Activated CD4-positive, alpha-beta T cell treated with anti-CD3 and anti-CD28 coated beads, Interleukin-2, amount 10 ng/mL, durations not matched to agents 24 days and 14 days (primary cell): ENCODE results near the gene ZCCHC8. TPM values are rescaled to one million over a fixed set of nuclear protein-coding genes. Genes with fewer than 3 reads are reported as not detected.
"Not testable (repeated sequence)": the region's sequence is repeated elsewhere in the genome, so short reads cannot be mapped to it uniquely, and the experiment has no call there.

Source experiments
- DNase-seq: peaks from one replicate; pipeline ENCODE4 v3.0.0; 2022
- H3K27ac Mint-ChIP-seq: one replicate; pipeline ENCODE4 v1.8.0; 2022; ENCODE audit warnings: mild to moderate bottlenecking, mixed read lengths
- H3K27me3 Mint-ChIP-seq: one replicate; pipeline ENCODE4 v1.8.0; 2022; ENCODE audit warnings: mixed read lengths
- H3K36me3 Mint-ChIP-seq: one replicate; pipeline ENCODE4 v1.8.0; 2022; ENCODE audit warnings: low read depth, mild to moderate bottlenecking, mixed read lengths
- H3K4me1 Mint-ChIP-seq: one replicate; pipeline ENCODE4 v1.8.0; 2021; ENCODE audit warnings: mixed read lengths
- H3K4me3 Mint-ChIP-seq: one replicate; pipeline ENCODE4 v1.8.0; 2022; ENCODE audit warnings: mild to moderate bottlenecking, moderate library complexity, mixed read lengths
- H3K9me3 Mint-ChIP-seq: one replicate; pipeline ENCODE4 v1.8.0; 2021; ENCODE audit warnings: mixed read lengths
- intact Hi-C: fragments of 100-400 bp; cut with micrococcal nuclease; formaldehyde crosslinking; loops from one replicate; pipeline ENCODE4 v1.15.1; 2023
- total RNA-seq: library from RNA; stranded (reverse); gene quantifications from 2 replicates; pipeline ENCODE4 v1.2.3, GENCODE V29; 2022

The ZCCHC8 gene
- total RNA-seq, 1 donor from 2014 or later: 41.9 TPM

DNA sequence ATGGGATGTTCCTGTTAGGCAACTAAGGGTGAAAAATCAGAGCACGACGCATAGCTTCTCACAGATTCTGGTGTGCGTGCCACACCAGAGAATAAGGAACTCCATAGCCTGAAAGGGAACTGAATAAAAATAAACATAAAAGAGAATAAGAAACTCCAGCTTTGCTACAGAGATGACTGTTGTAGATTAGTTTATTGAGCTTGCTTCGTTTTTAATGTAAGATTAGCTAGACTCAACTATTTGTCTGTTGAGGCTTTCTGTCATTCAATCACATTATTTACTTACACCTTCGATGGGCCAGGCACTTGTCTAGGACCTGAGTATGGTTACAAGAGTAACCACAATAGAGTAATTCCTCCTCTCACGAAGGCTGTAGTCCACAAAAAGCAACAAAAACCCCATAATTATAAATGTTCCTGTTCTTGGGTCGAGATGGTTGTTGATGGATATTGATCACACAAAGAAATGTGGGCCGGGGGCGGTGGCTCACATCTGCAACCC, 807 bp upstream of the ZCCHC8 start:
- Mint-ChIP-seq H3K9me3 (no peaks in the 10 kb centered on the region), H3K27me3 (no peaks in the 10 kb centered on the region), H3K36me3 (peaks cover 42% of the 10 kb centered on the region), H3K4me3 (peak overlapping the region; percentile 97), H3K4me1 (peaks cover 29% of the 10 kb centered on the region), H3K27ac (peak overlapping the region; percentile 99)
- intact Hi-C loops: loop anchor here (1.0 to 2.0 kb wide), 2 partner anchors 26 to 235 kb away; partner anchors contain the start of genes KNTC1 and VPS33A
- no peak for DNase-seq

GRCh38 chr12:122499991-122500684, 594 bp downstream of the ZCCHC8 start:
- peak; percentile 83 for DNase-seq
- Mint-ChIP-seq H3K36me3 (peaks cover 35% of the 10 kb centered on the region), H3K27ac (peak overlapping the region; percentile 99), H3K4me1 (peaks cover 33% of the 10 kb centered on the region), H3K27me3 (no peaks in the 10 kb centered on the region), H3K4me3 (peak overlapping the region; percentile 97), H3K9me3 (no peaks in the 10 kb centered on the region)
- intact Hi-C loops: loop anchor here (2.0 kb wide), 1 partner anchor 233 kb away; the partner anchor contains the start of gene VPS33A

DNA sequence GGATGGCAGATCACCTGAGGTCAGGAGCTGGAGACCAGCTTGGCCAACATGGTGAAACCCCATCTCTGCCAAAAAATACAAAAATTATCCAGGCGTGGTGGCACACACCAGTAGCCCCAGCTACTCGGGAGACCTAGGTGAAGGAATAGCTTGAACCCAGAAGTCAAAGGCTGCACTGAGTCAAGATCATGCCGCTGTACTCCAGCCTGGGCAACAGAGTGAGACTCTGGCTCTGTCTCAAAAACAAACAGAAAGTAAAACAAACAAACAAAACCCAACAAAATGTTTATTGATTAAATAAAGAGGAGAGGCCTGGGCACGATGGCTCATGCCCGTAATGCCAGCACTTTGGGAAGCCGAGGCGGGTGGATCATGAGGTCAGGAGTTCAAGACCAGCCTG, 5.5 kb downstream of the ZCCHC8 start:
- intact Hi-C loops: no loop called here
- no peak for DNase-seq
- Mint-ChIP-seq H3K27me3 (no peaks in the 10 kb centered on the region), H3K36me3 (peaks cover 40% of the 10 kb centered on the region), H3K4me1 (peaks cover 27% of the 10 kb centered on the region), H3K9me3 (no peaks in the 10 kb centered on the region), H3K4me3 (no peak overlapping the region), H3K27ac (no peak overlapping the region)

DNA sequence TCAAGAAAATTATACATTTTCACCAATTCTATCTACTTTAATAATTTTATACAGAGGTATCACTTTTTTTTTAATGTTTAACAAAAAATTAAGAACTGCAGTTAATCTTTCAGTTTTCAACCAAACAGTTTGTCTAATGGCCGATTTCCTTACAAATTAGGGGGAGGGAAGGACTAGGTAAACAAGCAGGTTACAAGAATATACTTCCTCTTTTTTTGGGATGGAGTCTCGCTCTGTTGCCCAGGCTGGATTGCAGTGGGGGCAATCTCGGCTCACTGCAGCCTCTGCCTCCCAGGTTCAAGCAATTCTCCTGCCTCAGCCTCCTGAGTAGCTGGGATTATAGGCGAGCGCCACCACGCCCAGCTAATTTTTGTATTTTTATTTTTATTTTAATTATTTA, 7.5 kb downstream of the ZCCHC8 start:
- H3K4me3 Mint-ChIP-seq, DNase-seq, H3K9me3 Mint-ChIP-seq, H3K27ac Mint-ChIP-seq, intact Hi-C loops, H3K27me3 Mint-ChIP-seq: not testable (repeated sequence)
- peaks cover 19% of the 10 kb centered on the region for H3K4me1 Mint-ChIP-seq
- H3K36me3 Mint-ChIP-seq: peaks cover 43% of the 10 kb centered on the region

GRCh38 chr12:122491991-122492390, 8.7 kb downstream of the ZCCHC8 start:
- DNase-seq: no peak
- H3K4me1 Mint-ChIP-seq: peaks cover 16% of the 10 kb centered on the region
- no peaks in the 10 kb centered on the region for H3K9me3 Mint-ChIP-seq
- no peaks in the 10 kb centered on the region for H3K27me3 Mint-ChIP-seq
- no peak overlapping the region for H3K4me3 Mint-ChIP-seq
- peaks cover 47% of the 10 kb centered on the region for H3K36me3 Mint-ChIP-seq
- intact Hi-C loops: no loop called here
- no peak overlapping the region for H3K27ac Mint-ChIP-seq

- DNase-seq: no peak
- intact Hi-C loops: no loop called here
- peaks cover 8% of the 10 kb centered on the region for H3K4me1 Mint-ChIP-seq
- no peaks in the 10 kb centered on the region for H3K27me3 Mint-ChIP-seq
- peaks cover 55% of the 10 kb centered on the region for H3K36me3 Mint-ChIP-seq
- H3K9me3 Mint-ChIP-seq: no peaks in the 10 kb centered on the region
- H3K27ac Mint-ChIP-seq: no peak overlapping the region
- no peak overlapping the region for H3K4me3 Mint-ChIP-seq
Measured at GRCh38 chr12:122489038-122489437, 11.7 kb downstream of the ZCCHC8 start.

GRCh38 chr12:122487807-122488206, 12.9 kb downstream of the ZCCHC8 start:
- intact Hi-C loops, H3K27me3 Mint-ChIP-seq, H3K4me3 Mint-ChIP-seq, H3K27ac Mint-ChIP-seq, DNase-seq, H3K9me3 Mint-ChIP-seq: not testable (repeated sequence)
- Mint-ChIP-seq H3K4me1 (peaks cover 12% of the 10 kb centered on the region), H3K36me3 (peaks cover 65% of the 10 kb centered on the region)

- intact Hi-C loops: no loop called here
- Mint-ChIP-seq H3K4me1 (peaks cover 9% of the 10 kb centered on the region), H3K4me3 (no peak overlapping the region), H3K27ac (peak overlapping the region; percentile 0), H3K9me3 (no peaks in the 10 kb centered on the region), H3K36me3 (peaks cover 62% of the 10 kb centered on the region), H3K27me3 (no peaks in the 10 kb centered on the region)
- no peak for DNase-seq
Measured at GRCh38 chr12:122486805-122487426, 13.8 kb downstream of the ZCCHC8 start.

GRCh38 chr12:122486360-122486759, 14.4 kb downstream of the ZCCHC8 start:
- H3K27ac Mint-ChIP-seq, H3K27me3 Mint-ChIP-seq, intact Hi-C loops, H3K9me3 Mint-ChIP-seq, H3K4me3 Mint-ChIP-seq, H3K4me1 Mint-ChIP-seq, DNase-seq: not testable (repeated sequence)
- peaks cover 62% of the 10 kb centered on the region for H3K36me3 Mint-ChIP-seq

- H3K27ac Mint-ChIP-seq: peak overlapping the region; percentile 2
- H3K4me3 Mint-ChIP-seq, intact Hi-C loops, H3K4me1 Mint-ChIP-seq, H3K27me3 Mint-ChIP-seq, H3K9me3 Mint-ChIP-seq, DNase-seq: not testable (repeated sequence)
- H3K36me3 Mint-ChIP-seq: peaks cover 63% of the 10 kb centered on the region
Measured at GRCh38 chr12:122484385-122484784, 16.3 kb downstream of the ZCCHC8 start.

DNA sequence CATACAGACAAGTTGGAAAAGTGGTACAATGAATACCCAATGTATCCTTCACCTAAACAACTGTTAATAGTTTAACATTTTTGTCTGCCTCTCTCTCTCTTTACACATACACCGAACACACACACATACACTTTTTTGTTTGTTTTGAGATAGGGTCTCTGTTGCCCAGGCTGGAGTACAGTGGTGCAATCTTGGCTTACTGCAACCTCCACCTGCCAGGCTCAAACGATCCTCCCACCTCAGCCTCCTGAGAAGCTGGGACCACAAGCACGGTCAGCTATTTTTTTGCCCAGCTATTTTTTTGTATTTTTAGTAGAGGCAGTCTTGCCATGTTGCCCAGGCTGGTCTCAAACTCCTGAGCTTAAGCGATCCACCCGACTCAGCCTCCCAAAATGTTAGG, 16.8 kb downstream of the ZCCHC8 start:
- intact Hi-C loops: no loop called here
- H3K36me3 Mint-ChIP-seq: peaks cover 62% of the 10 kb centered on the region
- no peak for DNase-seq
- no peaks in the 10 kb centered on the region for H3K9me3 Mint-ChIP-seq
- H3K4me1 Mint-ChIP-seq: peaks cover 4% of the 10 kb centered on the region
- no peak overlapping the region for H3K4me3 Mint-ChIP-seq
- peak overlapping the region; percentile 1 for H3K27ac Mint-ChIP-seq
- H3K27me3 Mint-ChIP-seq: no peaks in the 10 kb centered on the region

DNA sequence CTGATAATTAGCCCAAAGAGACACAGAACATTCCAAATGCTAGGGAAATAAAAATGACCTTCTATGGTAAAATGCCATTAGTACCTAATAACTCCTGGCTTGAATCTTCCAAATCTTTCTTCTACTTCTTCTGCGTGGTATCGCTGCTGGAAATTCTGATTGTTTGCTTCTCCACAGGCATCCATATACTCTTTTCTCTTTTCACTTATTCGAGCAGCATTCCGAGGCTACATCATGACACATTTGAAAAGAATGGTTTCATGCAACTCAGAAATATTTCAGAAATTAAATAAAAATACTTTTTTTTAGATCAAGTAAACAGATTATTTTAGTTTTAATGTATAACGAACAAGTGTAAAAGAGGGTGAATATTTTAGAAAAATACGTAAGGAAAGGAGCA, 18.9 kb downstream of the ZCCHC8 start:
- no peak for DNase-seq
- intact Hi-C loops: no loop called here
- H3K4me3 Mint-ChIP-seq: no peak overlapping the region
- no peaks in the 10 kb centered on the region for H3K9me3 Mint-ChIP-seq
- H3K4me1 Mint-ChIP-seq: peaks cover 4% of the 10 kb centered on the region
- H3K36me3 Mint-ChIP-seq: peaks cover 69% of the 10 kb centered on the region
- H3K27ac Mint-ChIP-seq: no peak overlapping the region
- H3K27me3 Mint-ChIP-seq: no peaks in the 10 kb centered on the region

DNA sequence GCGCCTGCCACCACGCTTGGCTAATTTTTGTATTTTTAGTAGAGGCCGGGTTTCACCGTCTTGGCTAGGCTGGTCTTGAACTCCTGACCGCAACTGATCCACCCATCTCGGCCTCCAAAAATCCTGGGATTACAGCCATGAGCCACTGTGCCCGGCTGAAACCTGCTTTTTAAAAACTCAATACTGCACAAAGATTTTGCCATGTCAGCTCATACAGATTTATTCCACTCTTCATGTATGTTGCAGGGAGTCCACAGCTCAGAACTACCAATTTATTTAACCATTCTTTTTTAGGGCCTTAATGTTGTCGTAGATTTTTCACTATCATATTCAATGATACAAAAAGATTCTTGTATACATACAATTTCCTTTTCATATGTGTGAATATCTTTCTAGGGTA, 20.0 kb downstream of the ZCCHC8 start:
- Mint-ChIP-seq H3K27ac (no peak overlapping the region), H3K4me3 (no peak overlapping the region), H3K36me3 (peaks cover 71% of the 10 kb centered on the region), H3K9me3 (no peaks in the 10 kb centered on the region), H3K27me3 (no peaks in the 10 kb centered on the region), H3K4me1 (peaks cover 5% of the 10 kb centered on the region)
- no peak for DNase-seq
- intact Hi-C loops: no loop called here

DNA sequence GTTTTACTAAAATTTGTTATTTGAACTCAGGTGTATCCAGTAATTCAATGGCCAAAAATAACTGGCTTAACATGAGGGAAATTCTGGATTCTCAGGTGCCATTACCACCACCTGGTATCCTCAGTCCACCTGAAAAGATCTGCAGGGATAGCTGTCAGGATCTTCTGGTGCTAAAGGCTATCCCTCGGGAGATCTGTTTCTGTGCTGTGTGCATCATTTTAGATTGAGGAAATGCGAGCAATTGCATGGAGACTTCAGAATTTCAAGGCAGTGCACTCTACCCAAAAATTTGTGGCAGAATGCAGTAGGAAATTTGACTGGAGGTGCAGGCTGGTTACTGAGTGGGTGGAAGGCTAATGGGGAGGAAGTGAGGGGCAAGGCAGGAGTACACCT, 26.4 kb downstream of the ZCCHC8 start:
- Mint-ChIP-seq H3K27ac (no peak overlapping the region), H3K36me3 (peaks cover 58% of the 10 kb centered on the region), H3K9me3 (no peaks in the 10 kb centered on the region), H3K27me3 (no peaks in the 10 kb centered on the region), H3K4me1 (peaks cover 16% of the 10 kb centered on the region), H3K4me3 (no peak overlapping the region)
- intact Hi-C loops: no loop called here
- no peak for DNase-seq
